HUES48 (cell line): ENCODE measurements around the gene ST8SIA2.

ENCODE experiments used
- H3K27ac ChIP-seq: one replicate; pipeline ENCODE4 v1.7.0; 2013; ENCODE audit warnings: low read depth, low read length, inconsistent platforms
- H3K27me3 ChIP-seq: 2 replicates; pipeline ENCODE4 v1.6.1; 2013; ENCODE audit warnings: mild to moderate bottlenecking, low read length; ENCODE audit not compliant: control insufficient read depth, insufficient read depth
- H3K36me3 ChIP-seq: 2 replicates; pipeline ENCODE4 v1.6.1; 2013; ENCODE audit warnings: low read length; ENCODE audit not compliant: control insufficient read depth, insufficient read depth
- H3K4me1 ChIP-seq: 2 replicates; pipeline ENCODE4 v1.6.1; 2013; ENCODE audit warnings: mild to moderate bottlenecking, low read length; ENCODE audit not compliant: control insufficient read depth, insufficient read depth
- H3K4me3 ChIP-seq: 2 replicates; pipeline ENCODE4 v1.5.1; 2013; ENCODE audit warnings: mild to moderate bottlenecking, low read depth, low read length
- H3K9ac ChIP-seq: 2 replicates; pipeline ENCODE4 v1.6.1; 2013; ENCODE audit warnings: mild to moderate bottlenecking, low read depth, low read length, moderate library complexity
- H3K9me3 ChIP-seq: 2 replicates; pipeline ENCODE4 v1.6.1; 2013; ENCODE audit warnings: low read length; ENCODE audit not compliant: control insufficient read depth, insufficient read depth

The ST8SIA2 gene

GRCh38 chr15:92492551-92493115 lies 99.0 kb downstream of the ST8SIA2 start:
- H3K9me3 ChIP-seq, result no peaks in the 10 kb centered on the region
- H3K9ac ChIP-seq, result no peak overlapping the region
- no peaks in the 10 kb centered on the region for H3K36me3 ChIP-seq
- H3K27me3 ChIP-seq, result no peaks in the 10 kb centered on the region
- no peak overlapping the region for H3K4me3 ChIP-seq
- H3K27ac ChIP-seq, result no peak overlapping the region
- H3K4me1 ChIP-seq, result no peaks in the 10 kb centered on the region

- H3K36me3 ChIP-seq, result no peaks in the 10 kb centered on the region
- no peak overlapping the region for H3K27ac ChIP-seq
- H3K9me3 ChIP-seq, result no peaks in the 10 kb centered on the region
- H3K27me3 ChIP-seq, result no peaks in the 10 kb centered on the region
- no peak overlapping the region for H3K4me3 ChIP-seq
- no peak overlapping the region for H3K9ac ChIP-seq
- no peaks in the 10 kb centered on the region for H3K4me1 ChIP-seq
Measured at GRCh38 chr15:92494806-92495336, 101.2 kb downstream of the ST8SIA2 start.

GRCh38 chr15:92495446-92495845 lies 101.8 kb downstream of the ST8SIA2 start:
- Histone ChIP-seq H3K36me3 (no peaks in the 10 kb centered on the region), H3K4me3 (no peak overlapping the region), H3K4me1 (no peaks in the 10 kb centered on the region), H3K27me3 (no peaks in the 10 kb centered on the region), H3K27ac (no peak overlapping the region), H3K9me3 (no peaks in the 10 kb centered on the region), H3K9ac (no peak overlapping the region)

GRCh38 chr15:92499731-92500530 lies 106.2 kb downstream of the ST8SIA2 start:
- H3K9ac ChIP-seq, result no peak overlapping the region
- H3K4me1 ChIP-seq, result 0 out of 2 replicates have a peak, but pooled peaks cover 4% of the 10 kb centered on the region
- H3K4me3 ChIP-seq, result no peak overlapping the region
- H3K27ac ChIP-seq, result no peak overlapping the region
- H3K9me3 ChIP-seq, result no peaks in the 10 kb centered on the region
- no peaks in the 10 kb centered on the region; the same call in 1 of the 2 replicates for H3K27me3 ChIP-seq
- H3K36me3 ChIP-seq, result no peaks in the 10 kb centered on the region

- Histone ChIP-seq H3K27ac (no peak overlapping the region), H3K4me1 (0 out of 2 replicates have a peak, but pooled peaks cover 4% of the 10 kb centered on the region), H3K36me3 (no peaks in the 10 kb centered on the region), H3K27me3 (no peaks in the 10 kb centered on the region; the same call in 1 of the 2 replicates), H3K9ac (no peak overlapping the region), H3K9me3 (peaks cover 8% of the 10 kb centered on the region), H3K4me3 (no peak overlapping the region)
Measured at GRCh38 chr15:92502336-92502735, 108.7 kb downstream of the ST8SIA2 start.

GRCh38 chr15:92502930-92503857 lies 109.5 kb downstream of the ST8SIA2 start:
- peaks cover 16% of the 10 kb centered on the region for H3K9me3 ChIP-seq
- H3K27me3 ChIP-seq, result no peaks in the 10 kb centered on the region; the same call in 1 of the 2 replicates
- no peak overlapping the region for H3K4me3 ChIP-seq
- 0 out of 2 replicates have a peak, but pooled peaks cover 4% of the 10 kb centered on the region for H3K4me1 ChIP-seq
- H3K9ac ChIP-seq, result no peak overlapping the region
- H3K36me3 ChIP-seq, result no peaks in the 10 kb centered on the region
- H3K27ac ChIP-seq, result no peak overlapping the region

GRCh38 chr15:92503889-92504288 lies 110.2 kb downstream of the ST8SIA2 start:
- Histone ChIP-seq H3K4me3 (no peak overlapping the region), H3K4me1 (0 out of 2 replicates have a peak, but pooled peaks cover 4% of the 10 kb centered on the region), H3K27ac (no peak overlapping the region), H3K9ac (no peak overlapping the region), H3K9me3 (peaks cover 21% of the 10 kb centered on the region), H3K36me3 (no peaks in the 10 kb centered on the region), H3K27me3 (no peaks in the 10 kb centered on the region; the same call in 1 of the 2 replicates)

- peaks cover 14% of the 10 kb centered on the region for H3K4me1 ChIP-seq
- H3K9me3 ChIP-seq, result peaks cover 29% of the 10 kb centered on the region
- no peak overlapping the region for H3K27ac ChIP-seq
- no peak overlapping the region for H3K9ac ChIP-seq
- H3K4me3 ChIP-seq, result no peak overlapping the region
- no peaks in the 10 kb centered on the region; the same call in 1 of the 2 replicates for H3K27me3 ChIP-seq
- H3K36me3 ChIP-seq, result no peaks in the 10 kb centered on the region
Measured at GRCh38 chr15:92505611-92506010, 111.9 kb downstream of the ST8SIA2 start.

GRCh38 chr15:92506506-92506905 lies 112.8 kb downstream of the ST8SIA2 start:
- no peaks in the 10 kb centered on the region for H3K36me3 ChIP-seq
- H3K4me1 ChIP-seq, result peaks cover 18% of the 10 kb centered on the region
- no peaks in the 10 kb centered on the region; the same call in 1 of the 2 replicates for H3K27me3 ChIP-seq
- H3K4me3 ChIP-seq, result no peak overlapping the region
- H3K27ac ChIP-seq, result no peak overlapping the region
- peaks cover 38% of the 10 kb centered on the region for H3K9me3 ChIP-seq
- no peak overlapping the region for H3K9ac ChIP-seq

GRCh38 chr15:92510163-92510882 lies 116.6 kb downstream of the ST8SIA2 start:
- Histone ChIP-seq H3K27ac (peak overlapping the region; percentile 92), H3K4me3 (peak overlapping the region; percentile 11; the same call in 1 of the 2 replicates)

More at GRCh38 chr15:92510163-92510882, 116.6 kb downstream of the ST8SIA2 start:
- H3K4me1 ChIP-seq, result peaks cover 14% of the 10 kb centered on the region
- H3K9ac ChIP-seq, result peak overlapping the region; percentile 34; the same call in 1 of the 2 replicates
- H3K36me3 ChIP-seq, result no peaks in the 10 kb centered on the region
- no peaks in the 10 kb centered on the region for H3K27me3 ChIP-seq
- H3K9me3 ChIP-seq, result peaks cover 44% of the 10 kb centered on the region
